GM11168 (cell line): ENCODE measurements around the gene C1orf226.
"Not testable (repeated sequence)": the region's sequence is repeated elsewhere in the genome, so short reads cannot be mapped to it uniquely, and the experiment has no call there.

Experiments used
- in situ Hi-C: fragments of 300-500 bp; cut with MboI; formaldehyde crosslinking; loops from one replicate; pipeline ENCODE4 v1.12.0; 2022; ENCODE audit warnings: low sequenced_read_pairs; ENCODE audit not compliant: unreplicated experiment

The C1orf226 gene

DNA sequence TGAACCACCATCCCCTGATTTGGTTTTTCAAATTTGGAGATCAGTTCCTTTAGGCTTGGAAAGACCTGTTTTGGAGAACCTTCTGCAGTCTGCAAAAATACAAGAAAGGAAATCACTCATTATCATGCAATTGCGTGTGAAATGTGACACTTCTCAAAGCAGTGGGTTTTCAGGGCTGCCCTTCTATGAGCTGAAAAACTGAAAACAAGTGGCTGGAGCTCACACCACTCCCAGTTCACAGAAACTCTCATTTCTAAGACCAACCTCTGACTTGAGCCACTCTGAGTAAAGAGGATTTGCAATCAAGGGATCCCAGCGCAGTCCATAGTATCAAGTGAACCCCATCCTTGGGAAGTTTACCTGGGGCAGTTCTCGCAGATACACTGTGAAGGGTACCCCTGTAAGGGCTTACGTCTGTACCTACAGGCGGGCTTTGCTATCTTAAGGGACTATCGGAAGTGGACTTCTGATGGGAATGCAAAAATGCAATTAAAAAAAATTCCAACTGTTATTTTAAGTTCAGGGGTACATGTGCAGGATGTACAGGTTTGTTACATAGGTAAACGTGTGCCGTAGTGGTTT is 17.6 kb downstream of the C1orf226 start:
- in situ Hi-C loops: no loop called here

DNA sequence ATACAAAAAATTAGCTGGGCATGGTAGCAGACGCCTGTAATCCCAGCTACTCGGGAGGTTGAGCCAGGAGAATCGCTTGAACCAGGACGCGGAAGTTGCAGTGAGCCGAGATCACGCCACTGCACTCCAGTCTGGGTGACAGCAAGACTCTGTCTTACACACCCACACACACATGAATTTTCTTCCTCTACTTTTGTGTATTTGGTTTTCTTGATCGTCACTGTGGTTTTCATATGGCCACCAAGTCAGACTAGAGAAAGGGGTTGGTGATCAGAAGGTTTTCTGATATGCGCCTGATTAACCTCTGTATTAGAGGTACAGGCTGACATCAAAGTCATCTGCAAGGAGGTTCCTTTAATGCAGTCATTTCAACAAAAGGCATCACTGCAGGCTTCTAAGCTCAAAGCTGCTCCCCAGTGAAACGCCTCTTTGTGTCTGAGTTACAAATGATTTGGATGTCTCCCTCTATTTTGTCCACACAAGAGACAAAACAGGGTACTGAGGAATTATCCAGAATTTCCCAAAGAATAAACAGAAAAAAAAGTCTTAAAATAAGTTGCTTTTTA is 19.3 kb downstream of the C1orf226 start:
- in situ Hi-C loops: no loop called here

DNA sequence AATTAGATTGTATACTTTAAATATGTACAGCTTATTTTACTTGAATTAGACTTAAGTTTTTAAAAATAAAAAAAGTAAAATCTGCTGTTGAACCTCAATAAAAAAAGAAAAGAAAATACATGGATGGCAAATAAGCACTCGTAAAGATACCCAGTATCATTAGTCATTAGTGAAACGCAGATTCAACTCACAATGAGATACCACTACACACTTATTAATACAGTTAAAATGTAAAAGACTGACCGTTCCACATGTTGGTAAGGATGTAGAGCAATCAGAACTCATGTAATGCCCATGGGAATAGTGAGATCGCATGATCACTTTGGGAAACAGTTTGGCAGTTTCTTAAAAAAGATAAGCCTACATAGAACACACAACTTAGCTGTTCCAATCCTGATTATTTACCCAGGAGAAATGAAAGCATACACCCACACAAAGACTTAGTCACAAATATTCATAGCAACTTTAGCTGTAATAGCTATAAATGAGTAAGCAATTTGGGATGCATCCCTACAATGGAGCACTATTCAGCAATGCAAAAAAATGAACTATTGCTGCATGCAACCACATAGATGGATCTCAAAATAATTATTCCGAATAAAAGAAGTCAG is 23.1 kb downstream of the C1orf226 start:
- in situ Hi-C loops: no loop called here

DNA sequence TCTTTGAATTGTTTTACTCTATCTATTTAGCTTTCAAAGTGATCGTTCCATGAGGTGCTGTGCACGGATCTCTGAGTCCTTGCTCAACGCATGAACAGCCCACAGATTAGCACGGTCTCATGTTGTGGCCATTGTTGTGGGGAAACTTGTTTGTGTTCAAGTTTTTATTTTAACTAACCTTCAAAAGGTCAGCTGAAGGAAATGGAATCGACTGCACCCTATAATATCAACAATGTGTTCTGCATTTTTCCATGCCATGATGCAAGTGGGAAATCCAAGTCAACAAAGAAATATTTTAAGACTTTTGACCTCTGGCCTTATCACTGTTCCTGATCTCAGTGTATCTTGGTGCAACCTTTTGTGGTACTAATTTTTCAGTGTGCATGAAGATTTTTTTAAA is 24.3 kb downstream of the C1orf226 start:
- in situ Hi-C loops: no loop called here

DNA sequence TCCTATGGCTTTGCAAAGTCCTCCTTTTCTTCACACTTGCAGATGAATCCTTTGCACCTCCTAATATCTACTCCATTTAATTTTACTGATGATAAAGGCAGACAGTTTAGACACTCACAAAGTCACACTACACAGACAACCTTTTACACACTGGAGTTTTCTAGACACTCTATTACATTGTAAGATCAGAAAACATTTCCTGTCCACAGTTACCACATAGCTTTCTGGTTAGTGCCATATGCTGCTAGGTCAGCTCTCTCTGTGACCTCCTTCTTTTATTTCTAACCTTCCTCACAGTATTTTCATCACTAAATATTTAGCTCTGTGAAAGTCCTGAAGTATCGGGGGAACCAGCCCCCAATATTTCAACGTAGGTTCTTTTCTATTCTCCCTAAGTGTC is 25.3 kb downstream of the C1orf226 start:
- in situ Hi-C loops: no loop called here

DNA sequence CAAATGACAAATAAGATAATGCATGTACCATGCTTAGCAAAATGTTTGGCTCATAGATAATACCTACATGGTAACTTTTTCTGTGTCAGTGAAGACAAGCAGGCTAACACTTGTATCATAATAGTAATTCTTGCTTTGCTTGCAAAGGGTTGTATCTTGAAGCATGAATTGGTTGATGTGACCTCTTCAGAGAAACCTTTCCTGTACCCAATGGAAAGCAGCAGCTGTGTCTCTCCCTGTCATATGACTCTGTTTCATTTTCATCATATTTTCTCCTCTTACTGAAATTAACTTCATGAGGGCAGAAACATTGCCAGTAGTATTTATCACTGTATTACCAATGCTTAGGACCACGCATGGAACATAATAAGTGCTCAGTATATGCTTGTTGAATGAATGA is 26.0 kb downstream of the C1orf226 start:
- in situ Hi-C loops: no loop called here

DNA sequence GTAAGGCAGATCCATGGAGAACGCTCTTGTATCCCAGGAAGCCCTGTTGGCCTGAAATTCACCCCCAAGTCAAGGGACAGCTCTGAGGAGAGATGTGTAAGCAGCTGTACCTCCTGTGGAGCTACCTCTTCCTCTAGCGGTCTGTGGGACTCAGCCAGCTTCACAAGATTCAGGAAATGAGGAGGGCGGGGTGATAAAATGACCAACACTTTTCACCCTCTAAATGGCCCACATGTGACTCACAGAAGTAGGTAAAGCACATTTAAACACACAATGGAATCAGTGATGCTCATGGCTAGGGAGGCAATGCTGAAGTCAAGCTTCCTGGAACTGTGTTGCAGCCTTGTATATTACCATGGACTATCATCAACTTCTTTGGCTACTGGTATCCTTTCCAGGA is 30.5 kb downstream of the C1orf226 start, which contains the start of gene SH2D1B:
SH2D1B (minus strand) TSS at position 135 of the 400 bp plus-strand sequence; CDS start at position 15, 120 bp downstream.
- in situ Hi-C loops: no loop called here

DNA sequence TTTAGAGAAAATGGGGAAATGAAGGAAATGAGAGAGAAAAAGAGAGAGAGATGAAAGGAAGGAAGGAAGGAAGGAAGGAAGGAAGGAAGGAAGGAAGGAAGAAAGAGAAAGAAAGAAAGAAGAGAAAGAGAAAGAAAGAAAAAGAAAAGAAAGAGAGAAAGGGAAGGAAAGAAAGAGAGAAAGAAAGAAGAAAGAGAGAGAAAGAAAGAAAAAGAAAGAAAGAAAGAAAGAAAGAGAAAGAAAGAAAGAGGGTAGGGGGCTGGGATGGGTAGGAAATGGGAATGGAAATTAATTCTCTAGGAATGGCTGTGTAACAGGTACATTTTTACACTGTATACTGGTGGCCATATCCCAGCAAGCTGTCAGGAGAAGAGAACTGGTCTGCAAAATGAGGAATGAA is 34.7 kb downstream of the C1orf226 start:
- in situ Hi-C loops: no loop called here

DNA sequence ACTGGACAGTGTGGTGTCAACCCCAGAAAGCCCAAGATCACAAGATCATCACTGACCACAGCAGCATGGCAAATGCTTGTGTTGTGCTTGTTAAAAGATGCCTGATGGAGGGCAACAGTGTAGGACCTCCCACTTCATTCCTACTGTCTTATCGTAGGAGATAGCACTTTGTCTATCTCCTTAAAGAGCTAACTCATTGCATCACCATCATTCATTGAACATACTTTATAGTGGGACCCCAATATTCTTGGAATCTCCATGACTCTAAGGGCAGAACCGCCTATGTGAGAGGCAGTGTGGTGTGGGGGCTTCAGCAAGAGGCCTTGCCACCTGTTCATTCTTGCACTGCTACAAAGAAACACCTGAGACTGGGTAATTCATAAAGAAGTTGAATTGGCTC is 35.4 kb downstream of the C1orf226 start:
- in situ Hi-C loops: no loop called here

DNA sequence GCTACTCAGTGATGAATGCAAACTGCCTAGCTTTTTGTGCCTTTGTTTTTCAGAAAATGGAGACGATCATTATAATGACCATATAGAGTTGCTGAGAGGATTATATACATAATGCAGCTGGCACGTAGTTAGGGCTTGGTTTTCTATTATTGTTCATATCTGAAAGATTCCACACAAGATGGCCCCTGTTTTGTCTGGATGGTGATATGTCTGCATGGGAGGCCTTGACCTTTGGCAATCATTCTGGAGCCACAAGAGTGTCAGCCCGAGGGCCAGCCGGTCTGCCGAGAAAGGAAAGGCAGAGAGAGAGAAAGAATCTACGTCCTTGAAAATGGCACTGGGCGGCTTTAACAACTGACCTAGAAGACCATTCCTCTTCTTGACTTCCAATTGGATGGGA is 36.1 kb downstream of the C1orf226 start:
- in situ Hi-C loops: no loop called here

DNA sequence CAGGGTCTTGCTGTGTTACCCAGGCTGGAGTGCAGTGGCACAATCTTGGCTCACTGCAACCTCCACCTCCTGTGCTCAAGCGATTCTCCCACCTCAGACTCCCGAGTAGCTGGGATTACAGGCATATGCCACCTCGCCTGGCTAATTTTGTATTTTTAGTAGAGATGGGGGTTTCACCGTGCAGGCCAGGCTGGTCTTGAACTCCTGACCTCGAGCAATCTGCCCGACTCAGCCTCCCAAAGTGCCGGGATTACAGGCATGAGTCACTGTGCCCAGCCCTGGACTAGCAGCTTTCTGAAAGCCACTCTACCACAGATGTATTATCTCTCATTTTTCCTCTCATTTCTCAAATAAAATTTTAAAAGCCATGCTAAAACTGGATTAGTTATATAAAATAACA is 37.1 kb downstream of the C1orf226 start:
- in situ Hi-C loops: not testable (repeated sequence)

DNA sequence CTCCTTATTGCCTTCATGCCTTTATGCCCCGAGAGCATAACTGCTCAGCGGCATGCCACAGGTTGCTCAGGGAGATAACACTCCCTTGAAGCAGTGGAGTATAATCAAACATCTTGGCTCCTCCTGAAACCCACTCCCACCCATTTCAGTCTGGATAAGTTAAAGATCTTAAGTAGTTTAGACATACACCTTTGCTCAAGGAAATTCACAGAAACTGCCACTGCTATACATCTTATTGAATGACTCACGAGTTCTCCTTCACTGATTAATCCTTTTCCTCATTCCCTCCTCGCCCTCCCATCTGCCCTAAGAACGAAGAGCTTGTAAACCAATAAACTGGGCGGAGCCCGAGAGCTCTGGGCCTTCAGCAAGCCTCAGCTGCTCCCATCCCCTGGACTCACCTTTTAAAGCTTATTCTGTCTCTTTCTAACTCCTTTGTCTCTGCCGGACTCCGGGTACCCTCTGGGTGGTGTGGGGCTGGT is 38.0 kb downstream of the C1orf226 start:
- in situ Hi-C loops: not testable (repeated sequence)

DNA sequence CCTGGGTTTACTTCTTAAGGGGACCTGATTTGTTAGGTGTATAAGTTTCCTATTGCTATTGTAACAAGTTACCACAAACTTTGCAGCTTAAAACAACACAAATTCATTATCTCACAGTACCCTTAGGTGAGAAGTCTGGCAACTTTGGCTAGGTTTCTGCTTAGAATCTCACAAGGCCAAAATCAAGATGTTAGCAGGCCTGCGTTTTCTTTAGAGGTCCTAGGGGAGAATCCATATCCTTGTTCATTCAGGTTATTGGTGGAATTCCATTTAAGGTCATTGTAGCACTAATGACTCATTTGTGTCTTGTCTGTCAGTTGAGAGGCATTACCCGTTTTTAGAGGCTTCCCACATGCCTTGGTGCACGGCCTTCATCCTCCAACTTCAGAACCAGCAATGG is 38.6 kb downstream of the C1orf226 start:
- in situ Hi-C loops: no loop called here

DNA sequence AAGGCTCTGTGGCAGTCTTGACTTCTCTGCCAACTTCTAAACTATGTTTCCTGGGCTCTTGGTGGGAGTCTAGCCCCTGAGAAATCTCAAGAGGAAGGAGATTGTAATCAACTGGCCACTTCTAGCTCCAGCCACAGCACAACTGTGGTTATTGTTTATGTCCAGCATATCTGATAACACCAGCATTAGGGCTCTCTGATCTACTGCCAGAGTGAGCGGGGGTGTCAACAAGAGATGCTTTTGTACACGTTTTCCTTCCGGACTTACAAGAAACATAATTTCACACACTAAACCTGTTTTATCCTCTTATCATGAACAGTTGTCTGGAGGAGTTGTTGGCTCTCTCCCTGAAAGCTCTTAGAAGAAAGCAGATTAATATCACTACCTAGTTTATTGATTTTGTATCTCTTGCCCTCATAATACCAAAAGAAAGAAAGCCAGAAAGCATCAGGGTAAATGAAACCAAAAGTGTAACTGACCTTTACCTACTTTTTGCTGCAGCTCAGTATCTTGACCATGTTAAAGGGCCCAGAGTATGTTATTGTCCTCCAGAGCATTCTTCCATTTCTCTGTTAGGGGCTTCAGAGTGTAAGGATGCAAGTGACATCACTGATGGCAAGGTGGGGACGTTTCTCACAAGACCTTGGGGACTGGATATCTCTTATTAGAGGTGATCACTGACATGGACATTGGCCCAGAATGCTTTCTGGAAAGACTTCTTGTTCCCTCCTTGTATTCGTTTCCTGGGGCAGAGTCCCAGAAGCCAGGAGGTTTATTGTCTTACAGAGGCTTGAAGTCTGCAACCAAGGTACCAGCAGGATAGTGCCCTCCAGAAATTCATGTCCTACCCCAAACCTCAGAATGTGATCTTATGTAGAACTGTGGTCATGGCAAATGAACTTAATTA is 40.0 kb downstream of the C1orf226 start:
- in situ Hi-C loops: no loop called here

DNA sequence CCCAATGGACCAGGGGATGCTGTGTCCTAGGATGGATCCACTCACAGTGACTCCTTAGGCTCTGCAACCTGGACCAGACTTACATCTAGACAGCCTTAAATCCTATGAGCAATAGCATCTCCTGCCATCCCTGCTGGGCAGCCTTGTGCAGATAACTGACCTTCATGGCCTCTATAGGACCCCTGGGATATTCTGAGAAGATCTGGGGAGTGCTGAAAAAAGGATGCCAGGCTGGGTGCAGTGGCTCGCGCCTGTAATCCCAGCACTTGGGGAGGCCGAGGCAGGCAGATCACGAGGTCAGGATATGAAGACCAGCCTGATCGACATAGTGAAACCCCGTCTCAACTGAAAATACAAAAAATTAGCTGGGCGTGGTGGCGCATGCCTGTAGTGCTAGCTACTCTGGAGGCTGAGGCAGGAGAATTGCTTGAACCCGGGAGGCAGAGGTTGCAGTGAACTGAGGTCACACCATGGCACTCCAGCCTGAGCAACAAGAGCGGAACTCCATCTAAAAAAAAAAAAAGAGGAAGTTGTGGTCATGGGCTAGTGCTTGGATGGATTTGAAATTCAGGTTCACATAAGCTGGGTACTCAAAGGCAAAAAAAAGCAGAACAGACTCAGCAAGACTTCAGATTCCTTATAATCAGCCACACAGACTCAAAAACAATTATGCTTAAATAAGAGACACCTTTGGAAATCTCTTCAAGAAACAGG is 41.3 kb downstream of the C1orf226 start:
- in situ Hi-C loops: no loop called here

DNA sequence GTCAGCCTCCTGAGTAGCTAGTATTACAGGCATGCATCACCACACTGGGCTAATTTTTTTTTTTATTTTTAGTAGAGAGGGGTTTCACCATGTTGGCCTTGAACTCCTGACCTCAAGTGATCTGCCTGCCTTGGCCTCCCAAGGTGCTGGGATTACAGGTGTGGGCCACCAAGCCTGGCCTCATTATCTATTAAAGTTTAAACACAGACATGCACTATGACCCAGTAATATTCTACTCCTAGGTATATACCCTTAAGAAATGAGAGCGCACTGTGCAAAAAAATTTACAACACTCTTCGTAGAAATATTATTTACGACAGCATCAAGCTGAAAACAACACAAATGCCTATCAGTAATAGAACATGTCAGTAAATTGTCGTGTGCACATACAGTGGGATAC is 49.1 kb downstream of the C1orf226 start:
- in situ Hi-C loops: no loop called here

DNA sequence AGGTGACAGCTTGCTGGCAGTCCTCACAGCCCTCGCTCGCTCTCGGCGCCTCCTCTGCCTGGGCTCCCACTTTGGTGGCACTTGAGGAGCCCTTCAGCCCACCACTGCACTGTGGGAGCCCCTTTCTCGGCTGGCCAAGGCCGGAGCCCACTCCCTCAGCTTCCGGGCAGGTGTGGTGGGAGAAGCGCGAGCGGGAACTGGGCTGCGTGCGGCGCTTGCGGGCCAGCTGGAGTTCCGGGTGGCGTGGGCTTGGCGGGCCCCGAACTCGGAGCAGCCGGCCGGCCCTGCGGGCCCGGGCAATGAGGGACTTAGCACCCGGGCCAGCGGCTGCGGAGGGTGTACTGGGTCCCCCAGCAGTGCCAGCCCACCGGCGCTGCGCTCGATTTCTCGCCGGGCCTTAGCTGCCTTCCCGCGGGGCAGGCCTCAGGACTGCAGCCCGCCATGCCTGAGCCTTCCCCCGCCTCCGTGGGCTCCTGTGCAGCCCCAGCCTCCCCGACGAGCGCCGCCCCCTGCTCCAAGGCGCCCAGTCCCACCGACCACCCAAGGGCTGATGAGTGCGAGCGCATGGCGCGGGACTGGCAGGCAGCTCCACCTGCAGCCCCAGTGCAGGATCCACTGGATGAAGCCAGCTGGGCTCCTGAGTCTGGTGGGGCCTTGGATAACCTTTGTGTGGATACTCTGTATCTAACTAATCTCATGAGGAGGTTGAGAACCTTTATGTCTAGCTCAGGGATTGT is 51.6 kb downstream of the C1orf226 start:
- in situ Hi-C loops: not testable (repeated sequence)
